Thyroid gland (tissue), 4 donors: ENCODE results near the gene KLHL8. TPM values are rescaled to one million over a fixed set of nuclear protein-coding genes. Genes with fewer than 3 reads are reported as not detected.

Experiments used
- DNase-seq, 2 donors: peaks; one replicate each; pipeline ENCODE4 v3.0.0-alpha.2; 2019
- H3K27ac ChIP-seq, 3 donors: fragments of 200-600 bp; sonication (generic); 1 replicate in 2 of 3; 2 replicates in 1 of 3; pipeline ENCODE4 v1.5.1; 2016 to 2019; ENCODE audit warnings: mild to moderate bottlenecking in 1 of 3, moderate library complexity in 1 of 3
- H3K27me3 ChIP-seq: fragments of 200-600 bp; sonication (generic); one replicate; pipeline ENCODE4 v1.5.1; 2019
- H3K36me3 ChIP-seq, 2 donors: fragments of 200-600 bp; sonication (generic); one replicate each; pipeline ENCODE4 v1.5.1; 2016 to 2019
- H3K4me1 ChIP-seq, 2 donors: fragments of 200-600 bp; sonication (generic); one replicate each; pipeline ENCODE4 v1.5.1; 2017 to 2019
- H3K4me3 ChIP-seq, 3 donors: fragments of 200-600 bp; sonication (generic); replicated peaks in 1 of 3; 1 replicate in 2 of 3; 2 replicates in 1 of 3; pipeline ENCODE4 v1.5.1; 2016; ENCODE audit warnings: mild to moderate bottlenecking in 1 of 3
- H3K9me3 ChIP-seq: fragments of 200-600 bp; sonication (generic); one replicate; pipeline ENCODE4 v1.5.1; 2017
- POLR2A ChIP-seq, 2 donors: fragments of 450-650 bp; IDR thresholded peaks; one replicate each; pipeline ENCODE4 v1.6.1; 2017; ENCODE audit warnings: antibody characterized with exemption in 2 of 2, mild to moderate bottlenecking in 2 of 2, moderate library complexity in 1 of 2
- WGBS, 2 donors: methylation state at CpG; one replicate each; pipeline ENCODE4 v1.1.5; 2017; 5-methylcytosine and 5-hydroxymethylcytosine counted together
- intact Hi-C: fragments of 100-400 bp; cut with DNase I; formaldehyde crosslinking; loops from one replicate; pipeline ENCODE4 v1.15.1; 2023
- total RNA-seq, 4 donors: library from RNA; depleted of rRNA; stranded (reverse); fragments of >200 nt; gene quantifications; one replicate each; pipeline ENCODE4 v1.2.3, GENCODE V29; 2016
- TF ChIP-seq, protein P1 (sequence below), 6 experiments: fragments of 200-600 bp in 3 of 6; fragments of 450-650 bp in 3 of 6; sonication (generic) in 3 of 6; IDR thresholded peaks; one replicate each; pipeline ENCODE4 v1.5.1; 2016 to 2019; ENCODE audit warnings: antibody characterized with exemption in 6 of 6, mild to moderate bottlenecking in 2 of 6, inconsistent platforms in 1 of 6, moderate library complexity in 1 of 6

KLHL8 gene
- total RNA-seq, 4 donors from 2014 or later, result 24.1 to 32.8 (median 27.9) TPM

- 95 to 98% methylated on average over 5 of the region's 5 CpGs for WGBS, 2 donors
- Histone ChIP-seq H3K36me3 (no peaks in the 10 kb centered on the region), H3K4me3 (no peak overlapping the region), H3K27ac (no peak overlapping the region), H3K27me3 (no peaks in the 10 kb centered on the region), H3K4me1 (no peaks in the 10 kb centered on the region), H3K9me3 (no peaks in the 10 kb centered on the region)
- intact Hi-C loops, result no loop called here
- no peak for DNase-seq
- TF ChIP-seq, protein P1, sequence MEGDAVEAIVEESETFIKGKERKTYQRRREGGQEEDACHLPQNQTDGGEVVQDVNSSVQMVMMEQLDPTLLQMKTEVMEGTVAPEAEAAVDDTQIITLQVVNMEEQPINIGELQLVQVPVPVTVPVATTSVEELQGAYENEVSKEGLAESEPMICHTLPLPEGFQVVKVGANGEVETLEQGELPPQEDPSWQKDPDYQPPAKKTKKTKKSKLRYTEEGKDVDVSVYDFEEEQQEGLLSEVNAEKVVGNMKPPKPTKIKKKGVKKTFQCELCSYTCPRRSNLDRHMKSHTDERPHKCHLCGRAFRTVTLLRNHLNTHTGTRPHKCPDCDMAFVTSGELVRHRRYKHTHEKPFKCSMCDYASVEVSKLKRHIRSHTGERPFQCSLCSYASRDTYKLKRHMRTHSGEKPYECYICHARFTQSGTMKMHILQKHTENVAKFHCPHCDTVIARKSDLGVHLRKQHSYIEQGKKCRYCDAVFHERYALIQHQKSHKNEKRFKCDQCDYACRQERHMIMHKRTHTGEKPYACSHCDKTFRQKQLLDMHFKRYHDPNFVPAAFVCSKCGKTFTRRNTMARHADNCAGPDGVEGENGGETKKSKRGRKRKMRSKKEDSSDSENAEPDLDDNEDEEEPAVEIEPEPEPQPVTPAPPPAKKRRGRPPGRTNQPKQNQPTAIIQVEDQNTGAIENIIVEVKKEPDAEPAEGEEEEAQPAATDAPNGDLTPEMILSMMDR (IDR thresholded peaks at IDR 0.05), result no peak
- TF ChIP-seq POLR2A (IDR thresholded peaks at IDR 0.05), result no peak
Measured at GRCh38 chr4:87185146-87185870, 35.1 kb downstream of the KLHL8 start.

GRCh38 chr4:87180767-87181166 lies 39.7 kb downstream of the KLHL8 start:
- no peak overlapping the region for H3K27ac ChIP-seq
- no peaks in the 10 kb centered on the region for H3K27me3 ChIP-seq
- TF ChIP-seq, protein P1 (IDR thresholded peaks at IDR 0.05), result no peak
- TF ChIP-seq POLR2A (IDR thresholded peaks at IDR 0.05), result no peak
- DNase-seq, result no peak
- H3K9me3 ChIP-seq, result no peaks in the 10 kb centered on the region
- H3K4me1 ChIP-seq, result no peaks in the 10 kb centered on the region
- 97% methylated on average over 2 of the region's 2 CpGs for WGBS, 2 donors
- no peaks in the 10 kb centered on the region for H3K36me3 ChIP-seq
- intact Hi-C loops, result no loop called here
- H3K4me3 ChIP-seq, result no peak overlapping the region

GRCh38 chr4:87179751-87180150 lies 40.7 kb downstream of the KLHL8 start:
- intact Hi-C loops, result no loop called here
- no peak overlapping the region for H3K27ac ChIP-seq
- H3K4me1 ChIP-seq, result no peaks in the 10 kb centered on the region
- H3K36me3 ChIP-seq, result no peaks in the 10 kb centered on the region
- no peaks in the 10 kb centered on the region for H3K9me3 ChIP-seq
- no peaks in the 10 kb centered on the region for H3K27me3 ChIP-seq
- H3K4me3 ChIP-seq, result no peak overlapping the region
- TF ChIP-seq POLR2A (IDR thresholded peaks at IDR 0.05), result no peak
- TF ChIP-seq, protein P1 (IDR thresholded peaks at IDR 0.05), result no peak
- WGBS, 2 donors, result 38 to 52% methylated on average over 1 of the region's 1 CpG
- DNase-seq, result no peak

- Histone ChIP-seq H3K36me3 (peaks cover 0 to 7% of the 10 kb centered on the region in 2 donors), H3K4me3 (no peak overlapping the region), H3K27me3 (no peaks in the 10 kb centered on the region), H3K9me3 (no peaks in the 10 kb centered on the region), H3K27ac (no peak overlapping the region), H3K4me1 (no peaks in the 10 kb centered on the region)
- DNase-seq, result no peak
- intact Hi-C loops, result no loop called here
- no peak for TF ChIP-seq POLR2A (IDR thresholded peaks at IDR 0.05)
- TF ChIP-seq, protein P1 (IDR thresholded peaks at IDR 0.05), result no peak
- WGBS, 2 donors, result 96 to 99% methylated on average over 2 of the region's 2 CpGs
Measured at GRCh38 chr4:87174672-87175071, 45.7 kb downstream of the KLHL8 start.

DNA sequence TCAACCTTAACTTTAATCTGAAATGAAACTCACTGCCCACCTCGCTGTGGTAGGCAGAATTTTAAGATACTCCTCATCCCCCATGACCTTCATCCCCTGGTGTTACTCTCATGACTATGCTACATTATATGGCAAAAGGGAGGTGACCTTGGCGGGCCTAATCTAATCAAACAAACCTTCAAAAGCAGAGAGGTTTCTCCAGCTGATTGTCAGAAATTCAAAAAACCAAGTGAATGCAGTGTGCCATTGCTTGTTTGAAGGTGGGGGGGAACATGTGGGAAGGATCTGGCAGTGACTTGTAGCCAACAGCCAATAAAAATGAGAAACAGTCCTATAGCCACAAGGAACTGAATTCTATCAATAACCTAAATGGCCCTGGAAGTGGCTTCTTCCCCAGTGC lies 48.5 kb downstream of the KLHL8 start:
- 98 to 100% methylated on average over 2 of the region's 2 CpGs for WGBS, 2 donors
- Histone ChIP-seq H3K36me3 (peaks cover 0 to 7% of the 10 kb centered on the region in 2 donors), H3K9me3 (no peaks in the 10 kb centered on the region), H3K4me3 (no peak overlapping the region), H3K4me1 (no peaks in the 10 kb centered on the region), H3K27ac (no peak overlapping the region), H3K27me3 (no peaks in the 10 kb centered on the region)
- intact Hi-C loops, result no loop called here
- TF ChIP-seq, protein P1 (IDR thresholded peaks at IDR 0.05), result no peak
- TF ChIP-seq POLR2A (IDR thresholded peaks at IDR 0.05), result no peak
- no peak for DNase-seq
